COLO829 (cell line): ENCODE results near the gene NAT16.
"Not testable (repeated sequence)": the region's sequence is repeated elsewhere in the genome, so short reads cannot be mapped to it uniquely, and the experiment has no call there.

Experiments
- DNase-seq: peaks from one replicate; pipeline ENCODE4 v3.0.0; 2012; ENCODE audit warnings: low spot score

NAT16 gene

GRCh38 chr7:101201695-101202602, 21.9 kb upstream of the NAT16 start:
- no peak for DNase-seq

- no peak for DNase-seq
These were observed 20.9 kb upstream of the NAT16 start, which contains the start of gene MOGAT3 for GRCh38 chr7:101200862-101201599. Gene MOGAT3 (minus strand): TSS chr7:101201036. CDS start chr7:101200854, 182 bp downstream.

GRCh38 chr7:101200504-101200861, 20.4 kb upstream of the NAT16 start:
- DNase-seq, result no peak

- not testable (repeated sequence) for DNase-seq
These were observed 19.4 kb upstream of the NAT16 start for GRCh38 chr7:101199522-101199921.

- DNase-seq, result no peak
These were observed 18.4 kb upstream of the NAT16 start for GRCh38 chr7:101198476-101198875.

- DNase-seq, result no peak
These were observed 17.9 kb upstream of the NAT16 start for GRCh38 chr7:101197991-101198390.

- no peak for DNase-seq
These were observed 15.8 kb upstream of the NAT16 start for GRCh38 chr7:101195884-101196283.

- DNase-seq, result no peak
These were observed 9.0 kb upstream of the NAT16 start for GRCh38 chr7:101189109-101189508.

GRCh38 chr7:101186844-101187428, 6.8 kb upstream of the NAT16 start:
- DNase-seq, result no peak

GRCh38 chr7:101186194-101186593, 6.1 kb upstream of the NAT16 start:
- DNase-seq, result no peak

- peak; percentile 97 for DNase-seq
These were observed 5.3 kb upstream of the NAT16 start for GRCh38 chr7:101185258-101185839.

- DNase-seq, result no peak
These were observed 380 bp downstream of the NAT16 start for GRCh38 chr7:101179713-101180112.

GRCh38 chr7:101179117-101179516, 976 bp downstream of the NAT16 start:
- peak; percentile 72 for DNase-seq

- DNase-seq, result no peak
These were observed 2.4 kb downstream of the NAT16 start for GRCh38 chr7:101177644-101178043.

- DNase-seq, result no peak
These were observed 4.4 kb downstream of the NAT16 start for GRCh38 chr7:101175664-101176063.

GRCh38 chr7:101174322-101174854, 5.7 kb downstream of the NAT16 start:
- no peak for DNase-seq

GRCh38 chr7:101173752-101174244, 6.3 kb downstream of the NAT16 start:
- DNase-seq, result peak; percentile 74

GRCh38 chr7:101172854-101173751, 7.0 kb downstream of the NAT16 start:
- DNase-seq, result no peak

GRCh38 chr7:101172005-101172853, 7.9 kb downstream of the NAT16 start:
- DNase-seq, result no peak

GRCh38 chr7:101171442-101171837, 8.7 kb downstream of the NAT16 start:
- DNase-seq, result no peak
